Glutamatergic neuron (in vitro differentiated cells): ENCODE measurements around the gene COL20A1. TPM values are rescaled to one million over a fixed set of nuclear protein-coding genes. Genes with fewer than 3 reads are reported as not detected.

ENCODE experiments used
- DNase-seq: peaks from one replicate; pipeline ENCODE4 v3.0.0; 2022
- H3K27ac Mint-ChIP-seq: one replicate; pipeline ENCODE4 v1.8.0; 2020; ENCODE audit warnings: mild to moderate bottlenecking, mixed read lengths, inconsistent platforms; ENCODE audit not compliant: unreplicated experiment
- H3K27me3 Mint-ChIP-seq: one replicate; pipeline ENCODE4 v1.8.0; 2020; ENCODE audit warnings: mild to moderate bottlenecking, moderate library complexity, mixed read lengths, inconsistent platforms; ENCODE audit not compliant: unreplicated experiment
- H3K36me3 Mint-ChIP-seq: one replicate; pipeline ENCODE4 v1.8.0; 2020; ENCODE audit warnings: mild to moderate bottlenecking, mixed read lengths, inconsistent platforms; ENCODE audit not compliant: unreplicated experiment
- H3K4me1 Mint-ChIP-seq: one replicate; pipeline ENCODE4 v1.8.0; 2020; ENCODE audit warnings: mild to moderate bottlenecking, low read depth, mixed read lengths, inconsistent platforms; ENCODE audit not compliant: unreplicated experiment
- H3K4me3 Mint-ChIP-seq: one replicate; pipeline ENCODE4 v1.8.0; 2020; ENCODE audit warnings: mild to moderate bottlenecking, mixed read lengths, inconsistent platforms; ENCODE audit not compliant: unreplicated experiment
- H3K9me3 Mint-ChIP-seq: one replicate; pipeline ENCODE4 v1.8.0; 2020; ENCODE audit warnings: mild to moderate bottlenecking, moderate library complexity, mixed read lengths, inconsistent platforms; ENCODE audit not compliant: unreplicated experiment
- total RNA-seq: library from RNA; stranded (reverse); fragmentation: NEBNext Ultra II Directional; extraction: Animal tissue kit (Norgen Biotek cat#: 25700); gene quantifications from one replicate; pipeline ENCODE4 v1.2.1, GENCODE V29; 2021; ENCODE audit not compliant: unreplicated experiment
- TF ChIP-seq, protein P1 (sequence below): fragments of 200-600 bp; sonication (generic); IDR thresholded peaks from one replicate; pipeline ENCODE4 v1.5.0; 2021; ENCODE audit not compliant: partially characterized antibody, unreplicated experiment

Gene COL20A1
- total RNA-seq, 1 donor from 2014 or later = 2.1 TPM

DNA sequence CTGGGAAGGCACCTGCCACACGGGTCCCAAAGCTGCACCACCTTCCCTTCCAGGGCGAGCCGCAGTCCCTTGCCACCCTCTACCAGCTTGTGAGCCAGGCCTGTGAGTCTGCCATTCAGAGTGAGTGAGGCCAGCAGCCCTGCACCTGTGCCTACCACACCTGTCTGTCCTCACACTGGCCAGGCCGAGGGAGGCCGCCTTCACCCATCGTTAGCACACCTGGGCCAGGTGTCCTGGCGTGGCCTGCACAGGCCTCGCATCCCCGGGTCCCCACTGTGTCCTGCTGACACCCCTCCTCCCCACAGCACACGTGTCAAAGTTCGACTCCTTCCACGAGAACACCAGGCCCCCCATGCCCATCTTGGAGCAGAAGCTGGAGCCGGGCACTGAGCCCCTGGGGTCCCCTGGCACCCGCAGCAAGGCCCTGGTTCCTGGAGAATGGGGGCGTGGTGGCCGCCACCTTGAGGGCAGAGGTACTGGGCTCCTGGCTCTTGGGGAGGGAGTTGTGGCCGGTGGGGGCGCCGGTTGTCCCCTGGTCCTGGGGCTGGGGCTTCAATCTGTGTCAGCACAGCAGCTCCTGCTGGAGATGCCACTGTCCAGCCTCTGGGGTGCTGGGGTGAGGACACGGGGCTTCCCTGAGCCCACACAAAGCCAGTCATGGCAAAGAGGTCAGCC lies 35.2 kb downstream of the COL20A1 start:
- H3K4me3 Mint-ChIP-seq = no peak overlapping the region
- peaks cover 10% of the 10 kb centered on the region for H3K36me3 Mint-ChIP-seq
- H3K4me1 Mint-ChIP-seq = peaks cover 6% of the 10 kb centered on the region
- H3K27ac Mint-ChIP-seq = no peak overlapping the region
- TF ChIP-seq, protein P1, sequence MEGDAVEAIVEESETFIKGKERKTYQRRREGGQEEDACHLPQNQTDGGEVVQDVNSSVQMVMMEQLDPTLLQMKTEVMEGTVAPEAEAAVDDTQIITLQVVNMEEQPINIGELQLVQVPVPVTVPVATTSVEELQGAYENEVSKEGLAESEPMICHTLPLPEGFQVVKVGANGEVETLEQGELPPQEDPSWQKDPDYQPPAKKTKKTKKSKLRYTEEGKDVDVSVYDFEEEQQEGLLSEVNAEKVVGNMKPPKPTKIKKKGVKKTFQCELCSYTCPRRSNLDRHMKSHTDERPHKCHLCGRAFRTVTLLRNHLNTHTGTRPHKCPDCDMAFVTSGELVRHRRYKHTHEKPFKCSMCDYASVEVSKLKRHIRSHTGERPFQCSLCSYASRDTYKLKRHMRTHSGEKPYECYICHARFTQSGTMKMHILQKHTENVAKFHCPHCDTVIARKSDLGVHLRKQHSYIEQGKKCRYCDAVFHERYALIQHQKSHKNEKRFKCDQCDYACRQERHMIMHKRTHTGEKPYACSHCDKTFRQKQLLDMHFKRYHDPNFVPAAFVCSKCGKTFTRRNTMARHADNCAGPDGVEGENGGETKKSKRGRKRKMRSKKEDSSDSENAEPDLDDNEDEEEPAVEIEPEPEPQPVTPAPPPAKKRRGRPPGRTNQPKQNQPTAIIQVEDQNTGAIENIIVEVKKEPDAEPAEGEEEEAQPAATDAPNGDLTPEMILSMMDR = no peak
- DNase-seq = peak; percentile 11
- H3K27me3 Mint-ChIP-seq = peaks cover 6% of the 10 kb centered on the region
- peaks cover 11% of the 10 kb centered on the region for H3K9me3 Mint-ChIP-seq

GRCh38 chr20:63328718-63329275 lies 35.8 kb downstream of the COL20A1 start:
- H3K27ac Mint-ChIP-seq = no peak overlapping the region
- peaks cover 14% of the 10 kb centered on the region for H3K36me3 Mint-ChIP-seq
- H3K9me3 Mint-ChIP-seq = peaks cover 11% of the 10 kb centered on the region
- TF ChIP-seq, protein P1 = no peak
- H3K27me3 Mint-ChIP-seq = peaks cover 8% of the 10 kb centered on the region
- no peak overlapping the region for H3K4me3 Mint-ChIP-seq
- peaks cover 2% of the 10 kb centered on the region for H3K4me1 Mint-ChIP-seq
- peak; percentile 13 for DNase-seq

GRCh38 chr20:63329331-63330083 lies 36.5 kb downstream of the COL20A1 start:
- Mint-ChIP-seq H3K4me3 (no peak overlapping the region), H3K9me3 (peaks cover 11% of the 10 kb centered on the region), H3K36me3 (peaks cover 14% of the 10 kb centered on the region), H3K27me3 (peaks cover 7% of the 10 kb centered on the region), H3K27ac (no peak overlapping the region), H3K4me1 (no peaks in the 10 kb centered on the region)
- TF ChIP-seq, protein P1 = no peak
- no peak for DNase-seq

- H3K4me3 Mint-ChIP-seq = no peak overlapping the region
- H3K9me3 Mint-ChIP-seq = peaks cover 11% of the 10 kb centered on the region
- peaks cover 7% of the 10 kb centered on the region for H3K27me3 Mint-ChIP-seq
- no peak for DNase-seq
- TF ChIP-seq, protein P1 = no peak
- peaks cover 14% of the 10 kb centered on the region for H3K36me3 Mint-ChIP-seq
- no peak overlapping the region for H3K27ac Mint-ChIP-seq
- H3K4me1 Mint-ChIP-seq = no peaks in the 10 kb centered on the region
These were observed 37.2 kb downstream of the COL20A1 start for GRCh38 chr20:63330084-63330760.
